HEK293T (cell line): Measurements from ENCODE around the gene DNAJC4.

ENCODE experiments used
- ARNT ChIP-seq: fragments of 450-650 bp; IDR thresholded peaks from 2 replicates; pipeline ENCODE4 v1.6.1; 2017; ENCODE audit warnings: mild to moderate bottlenecking
- BHLHE40 ChIP-seq: fragments of 450-650 bp; IDR thresholded peaks from 2 replicates; pipeline ENCODE4 v1.6.1; 2016; ENCODE audit warnings: mild to moderate bottlenecking, moderate library complexity, borderline replicate concordance
- CTBP1 ChIP-seq: fragments of 450-650 bp; IDR thresholded peaks from 2 replicates; pipeline ENCODE4 v1.6.1; 2016; ENCODE audit warnings: borderline replicate concordance
- ELF4 ChIP-seq: fragments of 450-650 bp; IDR thresholded peaks from 2 replicates; pipeline ENCODE4 v1.6.1; 2017; ENCODE audit warnings: antibody characterized with exemption
- FOXA1 ChIP-seq: fragments of 450-650 bp; IDR thresholded peaks from 2 replicates; pipeline ENCODE4 v1.6.1; 2016; ENCODE audit warnings: mild to moderate bottlenecking
- FOXM1 ChIP-seq: fragments of 450-650 bp; IDR thresholded peaks from 2 replicates; pipeline ENCODE4 v1.6.1; 2017; ENCODE audit warnings: mild to moderate bottlenecking, borderline replicate concordance
- HDGF ChIP-seq: fragments of 450-650 bp; IDR thresholded peaks from 2 replicates; pipeline ENCODE4 v1.6.1; 2017; ENCODE audit warnings: antibody characterized with exemption, borderline replicate concordance
- NFRKB ChIP-seq: fragments of 450-650 bp; IDR thresholded peaks from 2 replicates; pipeline ENCODE4 v1.6.1; 2016; ENCODE audit warnings: mild to moderate bottlenecking, moderate library complexity
- PKNOX1 ChIP-seq: fragments of 450-650 bp; IDR thresholded peaks from 2 replicates; pipeline ENCODE4 v1.6.1; 2016
- SUZ12 ChIP-seq: fragments of 450-650 bp; IDR thresholded peaks from 2 replicates; pipeline ENCODE4 v1.6.1; 2016; ENCODE audit warnings: mild to moderate bottlenecking
- ZNF384 ChIP-seq: fragments of 450-650 bp; IDR thresholded peaks from 2 replicates; pipeline ENCODE4 v1.6.1; 2016

- no peak for TF ChIP-seq PKNOX1
- TF ChIP-seq FOXM1 = no peak
- TF ChIP-seq HDGF = no peak
- no peak for TF ChIP-seq ELF4
- TF ChIP-seq CTBP1 = no peak
- no peak for TF ChIP-seq NFRKB
- TF ChIP-seq BHLHE40 = no peak
- TF ChIP-seq FOXA1 = no peak
- no peak for TF ChIP-seq ZNF384
- no peak for TF ChIP-seq SUZ12
- no peak for TF ChIP-seq ARNT
Observed at GRCh38 chr11:64260147-64260708, 29.9 kb downstream of the DNAJC4 start.
